Astrocyte (in vitro differentiated cells and primary cell): ENCODE data around the gene TMEM201. TPM values are rescaled to one million over a fixed set of nuclear protein-coding genes. Genes with fewer than 3 reads are reported as not detected.

Experiments used
- DNase-seq: peaks from one replicate; pipeline ENCODE4 v3.0.0-alpha.2; 2010; ENCODE audit warnings: low read depth
- FAIRE-seq: peaks from 2 replicates; lab custom pipeline; 2011; peaks lifted over from hg19 to GRCh38; lab: Jason Lieb, UNC
- H2AFZ ChIP-seq: 2 replicates; pipeline ENCODE4 v1.6.0; 2012; ENCODE audit warnings: low read depth, low read length, inconsistent platforms
- H3K27ac ChIP-seq: 2 replicates; pipeline ENCODE4 v1.5.1; 2011; ENCODE audit warnings: low read depth, low read length, inconsistent platforms
- H3K27me3 ChIP-seq: 2 replicates; pipeline ENCODE4 v1.6.0; 2011; ENCODE audit warnings: low read length, inconsistent platforms; ENCODE audit not compliant: insufficient read depth
- H3K36me3 ChIP-seq: 2 replicates; pipeline ENCODE4 v1.5.1; 2011; ENCODE audit warnings: low read length, inconsistent platforms; ENCODE audit not compliant: insufficient read depth
- H3K4me1 ChIP-seq: 2 replicates; pipeline ENCODE4 v1.5.1; 2011; ENCODE audit warnings: low read length, inconsistent platforms; ENCODE audit not compliant: insufficient read depth
- H3K4me2 ChIP-seq: 2 replicates; pipeline ENCODE4 v1.6.0; 2012; ENCODE audit warnings: low read length, inconsistent platforms
- H3K4me3 ChIP-seq: 2 replicates; pipeline ENCODE4 v1.5.1; 2011; ENCODE audit warnings: low read depth, mild to moderate bottlenecking, low read length, inconsistent platforms; ENCODE audit not compliant: insufficient read depth
- H3K79me2 ChIP-seq: 2 replicates; pipeline ENCODE4 v1.6.0; 2012; ENCODE audit warnings: mild to moderate bottlenecking, low read length, inconsistent platforms; ENCODE audit not compliant: insufficient read depth
- H3K9ac ChIP-seq: 2 replicates; pipeline ENCODE4 v1.6.0; 2012; ENCODE audit warnings: mild to moderate bottlenecking, low read length, inconsistent platforms
- H3K9me3 ChIP-seq: 2 replicates; pipeline ENCODE4 v1.5.1; 2012; ENCODE audit warnings: low read depth, mild to moderate bottlenecking, low read length, inconsistent platforms; ENCODE audit not compliant: insufficient read depth
- H4K20me1 ChIP-seq: 2 replicates; pipeline ENCODE4 v1.6.0; 2012; ENCODE audit warnings: low read length, inconsistent platforms; ENCODE audit not compliant: insufficient read depth
- H3K27ac Mint-ChIP-seq: one replicate; pipeline ENCODE4 v1.8.0; 2021; ENCODE audit warnings: mild to moderate bottlenecking, mixed read lengths; ENCODE audit not compliant: unreplicated experiment
- H3K27me3 Mint-ChIP-seq: one replicate; pipeline ENCODE4 v1.8.0; 2021; ENCODE audit warnings: low read depth, mixed read lengths; ENCODE audit not compliant: unreplicated experiment
- H3K36me3 Mint-ChIP-seq: one replicate; pipeline ENCODE4 v1.8.0; 2021; ENCODE audit warnings: low read depth, mixed read lengths; ENCODE audit not compliant: unreplicated experiment
- H3K4me1 Mint-ChIP-seq: one replicate; pipeline ENCODE4 v1.8.0; 2021; ENCODE audit warnings: low read depth, mixed read lengths; ENCODE audit not compliant: unreplicated experiment
- H3K4me3 Mint-ChIP-seq: one replicate; pipeline ENCODE4 v1.8.0; 2021; ENCODE audit warnings: mild to moderate bottlenecking, moderate library complexity, mixed read lengths; ENCODE audit not compliant: unreplicated experiment
- H3K9me3 Mint-ChIP-seq: one replicate; pipeline ENCODE4 v1.8.0; 2021; ENCODE audit warnings: mild to moderate bottlenecking, mixed read lengths; ENCODE audit not compliant: unreplicated experiment
- CTCF ChIP-seq: IDR thresholded peaks from 2 replicates; pipeline ENCODE4 v1.5.1; 2011; ENCODE audit warnings: low read depth, mild to moderate bottlenecking, inconsistent platforms, low read length, moderate library complexity; ENCODE audit not compliant: insufficient read depth
- EZH2 ChIP-seq: IDR thresholded peaks from 2 replicates; pipeline ENCODE4 v1.6.1; 2012; ENCODE audit warnings: mild to moderate bottlenecking, low read length, inconsistent platforms; ENCODE audit not compliant: insufficient read depth
- total RNA-seq: library from RNA; stranded (reverse); gene quantifications from 2 replicates; pipeline ENCODE4 v1.2.1, GENCODE V29; 2021

Gene TMEM201
- total RNA-seq, 1 donor from 2014 or later: 10.0 TPM

- no peak overlapping the region for H3K27ac Mint-ChIP-seq
- H3K4me3 Mint-ChIP-seq: no peak overlapping the region
Observed at GRCh38 chr1:9606458-9606857, 17.7 kb downstream of the TMEM201 start.

GRCh38 chr1:9606948-9607347, 18.2 kb downstream of the TMEM201 start:
- FAIRE-seq: no peak
- Histone ChIP-seq H3K79me2 (no peaks in the 10 kb centered on the region), H3K9me3 (no peaks in the 10 kb centered on the region), H3K27me3 (no peaks in the 10 kb centered on the region), H2AFZ (no peak overlapping the region), H3K36me3 (peaks cover 3% of the 10 kb centered on the region), H3K9ac (no peak overlapping the region), H3K27ac (no peak overlapping the region), H3K4me3 (no peak overlapping the region), H3K4me2 (no peak overlapping the region), H4K20me1 (peaks cover 5% of the 10 kb centered on the region), H3K4me1 (no peaks in the 10 kb centered on the region)
- Mint-ChIP-seq H3K4me3 (no peak overlapping the region), H3K27ac (no peak overlapping the region), H3K4me1 (no peaks in the 10 kb centered on the region), H3K27me3 (peaks cover 6% of the 10 kb centered on the region), H3K36me3 (peaks cover 2% of the 10 kb centered on the region), H3K9me3 (peaks cover 1% of the 10 kb centered on the region)
- TF ChIP-seq CTCF (no peak), EZH2 (no peak)
- no peak for DNase-seq

More at GRCh38 chr1:9606458-9606857, 17.7 kb downstream of the TMEM201 start:
- H3K79me2 ChIP-seq: no peaks in the 10 kb centered on the region
- Mint-ChIP-seq H3K4me1 (no peaks in the 10 kb centered on the region), H3K27me3 (peaks cover 6% of the 10 kb centered on the region), H3K9me3 (peaks cover 1% of the 10 kb centered on the region), H3K36me3 (peaks cover 2% of the 10 kb centered on the region)
- DNase-seq: no peak
- no peak for TF ChIP-seq EZH2
- TF ChIP-seq CTCF: no peak
- no peak overlapping the region for H3K27ac ChIP-seq
- H3K9ac ChIP-seq: no peak overlapping the region
- H3K27me3 ChIP-seq: no peaks in the 10 kb centered on the region
- no peak overlapping the region for H2AFZ ChIP-seq
- H3K4me2 ChIP-seq: no peak overlapping the region
- H3K36me3 ChIP-seq: peaks cover 3% of the 10 kb centered on the region
- no peak overlapping the region for H3K4me3 ChIP-seq
- peaks cover 5% of the 10 kb centered on the region for H4K20me1 ChIP-seq
- FAIRE-seq: no peak
- no peaks in the 10 kb centered on the region for H3K9me3 ChIP-seq
- no peaks in the 10 kb centered on the region for H3K4me1 ChIP-seq

DNA sequence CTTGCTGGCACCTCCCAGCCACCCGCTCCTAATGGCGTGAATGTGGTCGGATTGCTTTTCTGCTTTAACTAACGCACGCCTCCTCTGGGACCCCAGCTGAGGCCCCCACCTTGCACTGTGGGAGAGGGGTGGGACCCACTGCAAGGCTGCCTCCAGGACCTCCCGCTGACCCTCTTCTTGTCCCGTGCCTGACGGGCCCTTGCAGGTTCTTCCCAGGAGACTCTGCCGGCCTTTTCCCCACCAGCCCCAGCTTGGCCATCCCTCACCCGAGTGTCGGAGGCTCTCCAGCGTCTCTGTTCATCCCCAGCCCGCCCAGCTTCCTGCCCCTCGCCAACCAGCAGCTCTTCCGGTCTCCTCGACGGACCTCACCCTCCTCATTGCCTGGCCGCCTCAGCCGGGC, 18.6 kb downstream of the TMEM201 start:
- peaks cover 3% of the 10 kb centered on the region for H3K36me3 ChIP-seq
- peaks cover 1% of the 10 kb centered on the region for H3K9me3 Mint-ChIP-seq
- H2AFZ ChIP-seq: no peak overlapping the region
- H3K9me3 ChIP-seq: no peaks in the 10 kb centered on the region
- H3K36me3 Mint-ChIP-seq: peaks cover 2% of the 10 kb centered on the region
- peaks cover 6% of the 10 kb centered on the region for H3K27me3 Mint-ChIP-seq
- no peak for FAIRE-seq
- no peak overlapping the region for H3K4me3 Mint-ChIP-seq
- no peak for TF ChIP-seq EZH2
- TF ChIP-seq CTCF: no peak
- H3K27ac Mint-ChIP-seq: no peak overlapping the region
- H3K27ac ChIP-seq: no peak overlapping the region
- H3K79me2 ChIP-seq: no peaks in the 10 kb centered on the region
- no peak overlapping the region for H3K4me2 ChIP-seq
- no peak overlapping the region for H3K4me3 ChIP-seq
- no peaks in the 10 kb centered on the region for H3K4me1 ChIP-seq
- no peak overlapping the region for H3K9ac ChIP-seq
- no peaks in the 10 kb centered on the region for H3K27me3 ChIP-seq
- no peaks in the 10 kb centered on the region for H3K4me1 Mint-ChIP-seq
- H4K20me1 ChIP-seq: peaks cover 5% of the 10 kb centered on the region
- DNase-seq: no peak
